Muscle of arm (tissue), 12 donors: Measurements from ENCODE around the gene GTF2E1. TPM values are rescaled to one million over a fixed set of nuclear protein-coding genes. Genes with fewer than 3 reads are reported as not detected.
"Not testable (repeated sequence)": the region's sequence is repeated elsewhere in the genome, so short reads cannot be mapped to it uniquely, and the experiment has no call there.

Source experiments
- DNase-seq: peaks from one replicate; pipeline ENCODE4 v3.0.0-alpha.2; 2013
- polyA plus RNA-seq, 12 donors: library from polyadenylated mRNA; unstranded; fragments of 120-200 nt; gene quantifications; one replicate each; pipeline ENCODE4 v1.2.1, GENCODE V29; 2013; ENCODE audit not compliant: insufficient read length in 12 of 12

Gene GTF2E1
- polyA plus RNA-seq, 12 donors: 10.0 to 28.7 (median 11.7) TPM; not detected in 1

DNA sequence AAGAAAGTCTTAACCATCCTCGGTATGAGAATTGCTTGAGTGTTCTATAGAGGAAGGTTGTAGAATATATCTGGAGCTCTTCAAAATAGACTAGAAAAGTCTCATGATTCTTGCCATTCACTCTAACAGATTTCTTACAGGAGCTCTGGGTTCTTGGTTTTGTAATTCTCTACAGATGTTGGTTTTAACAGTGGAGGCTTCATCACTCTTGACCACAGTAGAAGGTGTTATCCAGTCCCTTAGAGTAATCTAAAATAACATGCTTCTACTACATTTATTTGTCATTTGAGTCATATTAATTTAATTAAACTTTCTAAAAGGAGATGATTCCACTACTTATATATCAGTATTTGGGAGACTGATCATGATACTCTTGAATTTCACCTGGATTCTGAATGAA, 9.7 kb downstream of the GTF2E1 start:
- DNase-seq: no peak

DNA sequence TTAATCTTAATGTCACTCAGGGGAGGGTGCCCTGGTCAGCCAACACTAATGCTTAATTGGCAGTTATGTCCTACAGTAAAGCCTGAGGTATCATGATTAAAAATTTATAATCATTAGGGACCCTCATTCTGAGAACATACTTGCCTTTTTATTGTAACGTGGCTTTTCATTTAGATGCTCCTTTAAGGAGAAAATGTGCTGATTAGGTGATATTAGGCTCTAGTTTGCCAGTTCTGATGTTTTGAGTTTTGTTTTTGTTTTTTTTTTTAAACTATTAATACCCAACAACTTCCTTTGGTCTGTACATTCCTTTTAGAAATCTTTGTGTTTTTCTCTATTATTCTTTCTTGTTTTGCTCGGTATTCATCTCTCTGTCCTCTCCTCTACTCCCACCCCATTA, 10.3 kb downstream of the GTF2E1 start:
- no peak for DNase-seq

DNA sequence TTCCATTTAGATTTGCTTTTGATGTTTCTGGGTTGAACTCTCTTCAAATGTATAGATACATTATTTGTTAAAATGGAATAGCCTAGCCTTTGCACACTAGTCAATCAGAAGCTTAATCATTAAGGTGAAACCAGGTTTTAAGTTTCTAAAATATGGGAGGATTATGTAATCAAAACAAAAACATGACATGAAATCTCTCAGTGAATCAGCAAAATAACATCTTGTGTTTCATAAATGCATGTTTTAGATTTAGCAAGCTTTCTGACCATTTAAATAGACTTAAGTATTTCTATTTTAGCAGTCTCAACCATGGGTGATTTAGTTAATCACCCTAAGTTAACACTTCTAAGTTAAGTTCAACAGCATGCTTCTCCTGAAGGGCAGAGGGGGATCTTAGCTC, 11.3 kb downstream of the GTF2E1 start:
- DNase-seq: no peak

DNA sequence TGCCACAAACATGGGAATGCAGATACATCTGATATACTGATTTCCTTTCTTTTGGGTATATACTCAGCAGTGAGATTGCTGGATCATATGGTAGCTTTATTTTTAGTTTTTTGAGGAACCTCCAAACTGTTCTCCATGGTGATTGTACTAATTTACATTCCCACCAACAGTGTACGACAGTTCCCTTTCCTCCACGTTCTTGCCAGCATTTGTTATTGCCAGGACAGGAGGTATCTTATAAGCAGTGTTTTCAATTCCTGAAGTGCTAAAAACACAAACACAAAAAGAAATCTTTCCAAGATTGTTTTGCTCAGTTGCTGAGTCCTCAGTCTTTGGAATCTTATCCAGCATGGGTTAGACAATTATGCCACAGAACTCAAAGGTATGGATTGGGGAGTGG, 13.5 kb downstream of the GTF2E1 start:
- no peak for DNase-seq

- not testable (repeated sequence) for DNase-seq
These were observed 16.0 kb downstream of the GTF2E1 start for GRCh38 chr3:120758551-120758950.

DNA sequence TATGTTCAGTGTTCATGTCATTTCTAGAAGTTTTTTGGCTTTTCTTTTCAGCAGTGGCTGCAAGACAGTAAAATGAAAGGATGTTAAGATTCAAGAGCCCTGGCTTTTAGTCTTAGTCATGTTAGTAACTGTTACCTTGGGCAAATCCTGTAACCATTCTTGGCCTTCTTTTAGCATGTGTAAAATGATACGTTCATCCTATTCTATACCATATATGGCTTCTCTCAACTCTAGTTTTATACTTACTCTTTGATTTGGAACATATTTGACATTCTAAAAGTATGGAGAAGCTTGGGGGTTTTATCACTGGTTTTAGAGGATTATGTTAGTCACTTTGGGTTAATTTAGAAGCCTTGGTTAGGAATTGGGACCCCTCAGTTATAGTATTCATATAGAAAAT, 20.1 kb downstream of the GTF2E1 start:
- no peak for DNase-seq

GRCh38 chr3:120763601-120764000, 21.1 kb downstream of the GTF2E1 start:
- no peak for DNase-seq

DNA sequence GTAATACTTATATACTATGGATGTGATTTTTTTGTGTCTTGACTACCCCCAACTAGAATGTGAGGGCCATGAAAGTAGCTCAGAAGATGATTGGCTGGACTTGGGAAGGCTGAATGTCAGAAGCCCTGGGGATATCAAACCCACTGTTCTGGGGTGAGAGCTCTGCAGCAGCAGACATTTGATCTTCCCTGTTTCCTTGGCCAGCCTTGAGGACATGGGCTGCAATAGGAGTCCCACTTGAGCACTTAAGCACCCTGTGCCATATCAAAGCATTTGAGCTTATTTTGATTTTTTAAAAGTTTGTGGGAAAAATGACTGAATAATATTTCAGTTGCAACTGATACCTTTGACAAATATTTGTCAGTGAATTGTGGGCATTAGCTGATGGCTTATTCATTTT, 21.7 kb downstream of the GTF2E1 start:
- DNase-seq: no peak

DNA sequence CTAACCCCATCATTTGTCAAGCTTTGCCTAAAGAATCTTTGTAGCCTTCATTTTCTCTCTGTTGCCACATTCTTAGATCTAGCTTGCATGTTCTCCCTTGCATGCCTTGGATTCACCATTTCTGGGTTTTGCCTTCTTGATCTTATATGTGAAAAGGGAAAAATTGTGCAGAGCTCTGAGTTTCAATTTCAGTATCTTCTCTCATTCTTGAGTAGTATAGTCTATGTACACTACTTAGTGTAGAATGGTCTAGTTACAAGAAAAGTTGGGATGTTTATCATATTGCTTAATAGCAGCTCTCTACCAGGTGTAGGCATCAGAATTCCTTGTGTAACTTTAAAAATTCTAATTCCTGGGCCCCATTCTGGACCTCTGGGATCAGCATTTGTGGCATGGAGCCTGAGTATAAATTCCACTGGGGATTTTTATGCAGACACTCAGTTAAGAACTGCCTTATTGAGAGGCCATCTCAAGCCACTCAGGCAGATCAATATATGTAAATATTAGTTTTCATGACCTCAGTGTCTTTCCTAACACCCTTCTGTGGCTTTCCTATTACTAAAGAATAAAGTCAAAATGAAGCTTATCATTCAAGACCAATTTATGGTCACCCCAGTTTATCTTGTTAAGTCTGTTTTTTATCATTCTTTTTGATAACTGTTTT, 23.4 kb downstream of the GTF2E1 start:
- DNase-seq: no peak

- no peak for DNase-seq
These were observed 24.0 kb downstream of the GTF2E1 start for GRCh38 chr3:120766576-120766975.

DNA sequence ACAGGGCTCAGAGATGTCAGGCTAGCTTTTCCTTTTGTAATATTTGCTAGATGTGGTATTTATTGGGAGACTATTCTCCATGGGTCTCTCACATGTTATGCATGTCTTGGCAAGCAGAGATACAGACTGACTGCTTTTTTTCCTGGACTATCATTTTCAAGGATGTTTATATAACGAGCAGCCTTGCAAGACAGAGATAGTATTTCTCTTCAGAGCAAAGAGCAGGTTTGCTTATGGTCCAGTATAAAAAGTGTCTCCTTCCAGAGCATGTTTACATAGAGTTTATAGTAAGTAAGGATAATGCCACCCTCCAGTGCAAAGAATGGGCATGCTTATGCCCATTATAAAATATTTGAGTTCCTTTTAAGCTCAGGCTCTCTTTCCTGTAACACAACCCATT, 24.6 kb downstream of the GTF2E1 start:
- DNase-seq: no peak

DNA sequence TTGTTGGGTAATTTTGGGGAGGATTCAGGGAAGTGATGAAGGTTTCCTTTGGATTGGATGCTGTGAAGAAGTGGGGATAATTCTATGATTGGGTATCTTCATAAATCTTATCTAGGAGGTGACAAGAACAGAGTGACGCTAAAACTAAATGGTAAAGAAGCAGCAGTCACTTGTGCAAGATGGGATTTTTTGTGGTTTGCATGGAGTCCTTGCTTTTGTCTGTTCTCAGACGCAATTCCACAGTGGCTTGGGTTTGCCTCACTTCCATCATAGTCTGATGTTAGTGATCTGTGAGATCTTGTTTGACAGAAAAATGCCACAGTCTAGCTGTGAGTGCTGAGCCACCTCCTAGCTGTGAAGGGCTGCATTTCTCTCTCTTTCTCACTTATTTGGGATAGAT, 26.9 kb downstream of the GTF2E1 start:
- DNase-seq: no peak

DNA sequence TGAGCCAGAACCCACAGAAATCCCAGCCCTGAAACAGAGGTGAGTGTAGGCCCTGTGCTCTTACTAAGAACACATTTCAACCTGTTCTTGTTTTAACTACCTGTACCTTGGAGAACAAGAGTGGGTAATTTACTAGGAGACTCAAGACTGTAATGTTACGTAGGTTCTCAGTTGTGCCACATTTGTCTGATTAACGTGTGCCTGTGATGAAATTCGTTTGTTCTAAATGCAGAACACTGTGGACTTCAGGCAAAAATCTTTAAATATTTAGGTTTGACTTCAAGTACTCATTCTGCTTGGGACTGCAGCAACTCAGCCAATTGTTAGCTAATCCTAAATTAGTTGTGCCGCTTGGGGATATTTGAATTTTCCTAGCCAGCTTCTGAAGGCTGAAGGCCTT, 28.3 kb downstream of the GTF2E1 start:
- DNase-seq: no peak

- no peak for DNase-seq
These were observed 29.5 kb downstream of the GTF2E1 start for GRCh38 chr3:120772081-120772480.

- no peak for DNase-seq
These were observed 31.4 kb downstream of the GTF2E1 start for GRCh38 chr3:120773932-120774331.

DNA sequence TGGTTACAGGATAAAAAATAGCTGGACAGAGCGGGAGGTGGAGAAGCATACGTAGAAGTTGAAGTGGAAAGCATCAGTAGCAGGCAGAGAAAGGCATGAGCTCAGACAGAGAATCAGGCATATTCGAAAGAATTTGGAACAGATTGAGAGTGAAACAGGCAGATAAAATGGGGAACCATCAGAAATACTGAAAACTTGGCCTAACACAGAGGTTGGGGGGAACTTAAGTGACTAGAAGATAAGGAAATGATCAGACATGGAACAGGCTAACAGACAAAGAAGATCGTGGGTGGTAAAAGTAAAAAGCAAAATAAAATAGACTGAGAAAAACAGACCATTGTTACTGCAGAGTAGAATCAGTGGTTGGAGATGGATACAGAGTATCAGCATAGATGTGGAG, 32.9 kb downstream of the GTF2E1 start:
- DNase-seq: no peak

DNA sequence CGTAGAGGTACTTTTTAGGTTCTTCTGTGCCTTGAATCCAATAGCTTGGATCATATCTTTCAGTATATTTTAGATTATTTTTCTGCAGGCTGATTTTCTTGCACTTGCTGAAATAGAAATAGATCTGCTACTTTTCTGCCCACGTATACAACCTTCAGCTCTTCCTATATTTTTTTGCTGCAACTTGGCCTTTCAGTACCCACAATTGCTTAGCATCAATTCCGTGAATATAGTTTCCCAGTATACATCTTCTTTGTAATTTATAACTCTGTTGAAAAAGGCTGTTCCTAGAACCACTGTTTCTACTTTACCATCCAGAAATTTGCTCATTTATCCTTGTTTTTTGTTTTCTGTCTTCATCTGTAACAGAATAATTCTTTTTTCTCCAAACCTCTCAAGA, 36.2 kb downstream of the GTF2E1 start:
- no peak for DNase-seq

DNA sequence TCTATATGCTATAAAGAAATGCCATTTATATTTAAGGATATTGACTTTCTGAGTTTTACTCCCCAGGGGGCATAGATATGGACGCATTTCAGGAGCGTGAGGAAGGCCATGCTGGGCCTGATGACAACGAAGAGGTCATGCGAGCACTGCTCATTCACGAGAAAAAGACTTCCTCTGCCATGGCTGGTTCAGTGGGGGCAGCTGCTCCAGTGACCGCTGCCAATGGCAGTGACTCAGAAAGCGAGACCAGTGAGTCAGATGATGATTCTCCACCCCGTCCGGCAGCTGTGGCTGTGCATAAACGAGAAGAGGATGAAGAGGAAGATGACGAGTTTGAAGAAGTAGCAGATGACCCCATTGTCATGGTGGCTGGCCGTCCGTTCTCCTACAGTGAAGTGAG, 38.4 kb downstream of the GTF2E1 start:
- no peak for DNase-seq

GRCh38 chr3:120785832-120786231, 43.3 kb downstream of the GTF2E1 start:
- DNase-seq: not testable (repeated sequence)

- DNase-seq: no peak
These were observed 48.5 kb downstream of the GTF2E1 start for GRCh38 chr3:120791010-120791409.

DNA sequence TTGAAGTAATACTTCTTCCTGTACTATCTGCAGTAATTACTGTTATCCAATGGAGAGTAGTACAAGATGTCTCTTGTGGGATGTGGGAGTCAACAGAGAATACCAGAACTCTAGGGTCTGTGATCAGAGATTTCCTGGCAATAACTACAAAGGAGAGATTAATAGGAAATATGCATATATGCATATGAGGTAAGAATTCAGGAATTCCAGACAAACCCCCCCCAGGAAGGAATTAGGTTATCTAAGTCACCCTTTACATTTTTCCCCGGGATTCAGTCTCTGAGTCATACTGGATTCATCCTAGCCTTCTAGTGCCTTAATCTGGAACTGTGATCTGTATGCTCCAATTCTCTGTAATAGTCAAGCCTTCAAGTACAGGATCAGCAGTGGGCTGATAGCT, 49.4 kb downstream of the GTF2E1 start:
- DNase-seq: no peak

DNA sequence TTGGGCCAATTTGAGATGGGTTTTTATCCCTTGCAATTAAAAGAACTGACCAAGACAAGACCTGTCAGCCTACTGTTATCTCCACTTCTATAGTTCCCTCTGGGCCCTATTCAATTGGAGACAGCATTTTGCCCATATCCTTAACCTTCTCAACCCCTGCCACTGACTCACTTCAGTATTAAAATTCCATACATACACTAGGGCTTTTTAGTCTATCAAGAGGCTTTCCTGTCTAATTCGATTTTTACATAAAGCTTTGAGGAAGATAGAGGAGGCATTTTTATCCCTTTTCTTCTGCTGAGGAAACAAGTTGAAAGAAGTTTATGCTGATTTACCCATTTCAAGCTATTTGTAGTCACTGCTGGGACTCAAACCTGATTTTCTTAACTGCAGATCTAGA, 51.1 kb downstream of the GTF2E1 start:
- no peak for DNase-seq

DNA sequence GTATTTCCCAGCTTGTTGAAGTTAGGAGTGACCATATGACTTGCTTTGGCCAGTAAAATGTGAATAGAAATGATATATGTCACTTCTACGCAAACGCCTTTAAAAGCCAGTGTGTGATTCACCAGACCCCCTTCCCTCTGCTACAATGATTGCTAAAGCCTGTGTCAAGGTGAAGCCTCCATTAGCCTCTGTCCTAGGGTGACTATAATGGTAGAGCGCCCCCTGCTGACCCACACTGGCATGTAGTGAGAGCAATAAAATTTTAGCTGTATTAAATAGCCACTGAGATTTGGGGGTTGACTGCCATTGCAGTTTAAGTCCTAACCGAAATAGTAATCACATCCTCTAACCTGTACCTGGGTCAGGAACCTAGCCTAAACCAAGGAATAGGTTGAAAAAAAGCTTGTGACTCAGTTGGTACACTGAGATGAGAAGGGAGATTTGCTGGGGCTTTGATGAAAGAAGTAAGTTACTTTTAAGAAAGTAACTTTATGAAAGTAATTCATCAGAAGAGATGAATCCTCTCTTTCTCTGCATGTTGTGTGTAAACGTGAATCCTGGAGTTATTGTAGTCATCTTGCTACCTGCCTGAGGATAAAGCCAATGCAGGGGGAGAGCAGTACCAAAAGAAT, 52.6 kb downstream of the GTF2E1 start:
- DNase-seq: peak; percentile 54

DNA sequence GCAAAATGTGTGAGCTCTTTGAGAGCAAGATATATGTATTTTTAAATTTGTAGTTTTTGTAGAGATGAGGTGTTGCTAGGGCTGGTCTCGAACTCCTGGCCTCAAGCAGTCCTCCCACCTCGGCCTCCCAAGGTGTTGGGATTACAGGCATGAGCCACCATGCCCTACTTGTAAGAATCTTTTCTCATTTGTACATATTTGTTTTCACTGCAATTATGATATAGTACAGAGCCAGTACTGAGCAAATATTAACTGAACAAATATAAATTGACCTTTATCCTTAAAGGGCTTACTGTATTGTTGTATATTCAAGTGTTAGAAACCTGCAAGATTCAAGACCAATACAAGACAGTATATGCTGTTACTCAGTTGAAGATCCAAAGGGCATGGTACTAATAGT, 53.4 kb downstream of the GTF2E1 start:
- DNase-seq: no peak
